IPS DF 6.9 (cell line): ENCODE measurements around the gene KDM2A.
A peak's percentile ranks its signal among the peaks of the same experiment; 100 is the strongest.

Experiments
- DNase-seq: peaks from one replicate; pipeline ENCODE4 v3.0.0-alpha.2; 2013; ENCODE audit warnings: low read depth, low spot score
- H3K27ac ChIP-seq: one replicate; pipeline ENCODE4 v1.5.1; 2013; ENCODE audit warnings: low read length, control low read depth
- H3K27me3 ChIP-seq: 2 replicates; pipeline ENCODE4 v1.6.1; 2013; ENCODE audit warnings: mild to moderate bottlenecking, low read length; ENCODE audit not compliant: control insufficient read depth, insufficient read depth
- H3K36me3 ChIP-seq: 2 replicates; pipeline ENCODE4 v1.6.1; 2013; ENCODE audit warnings: low read length; ENCODE audit not compliant: control insufficient read depth, insufficient read depth
- H3K4me1 ChIP-seq: 2 replicates; pipeline ENCODE4 v1.6.1; 2013; ENCODE audit warnings: low read length; ENCODE audit not compliant: control insufficient read depth, insufficient read depth
- H3K4me3 ChIP-seq: 2 replicates; pipeline ENCODE4 v1.5.1; 2013; ENCODE audit warnings: mild to moderate bottlenecking, low read length
- H3K9me3 ChIP-seq: 2 replicates; pipeline ENCODE4 v1.6.1; 2013; ENCODE audit warnings: low read length, inconsistent platforms; ENCODE audit not compliant: control insufficient read depth, insufficient read depth
- WGBS: extraction: QIAGEN DNeasy Blood & Tissue Kit; methylation state at CpG from one replicate; pipeline ENCODE4 v1.1.7; 2013; ENCODE audit warnings: mixed read lengths, missing lambda C conversion rate; ENCODE audit not compliant: insufficient read length, insufficient coverage; 5-methylcytosine and 5-hydroxymethylcytosine counted together

Gene KDM2A

GRCh38 chr11:67303835-67304411 lies 184.9 kb downstream of the KDM2A start:
- no peaks in the 10 kb centered on the region for H3K9me3 ChIP-seq
- H3K27ac ChIP-seq = no peak overlapping the region
- H3K27me3 ChIP-seq = no peaks in the 10 kb centered on the region
- peaks cover 7% of the 10 kb centered on the region; the same call in 1 of the 2 replicates for H3K4me1 ChIP-seq
- no CpG with 5 or more reads among the region's 43 CpGs for WGBS
- H3K36me3 ChIP-seq = peaks cover 10% of the 10 kb centered on the region
- H3K4me3 ChIP-seq = peak overlapping the region; percentile 98; the same call in 1 of the 2 replicates
- DNase-seq = no peak

DNA sequence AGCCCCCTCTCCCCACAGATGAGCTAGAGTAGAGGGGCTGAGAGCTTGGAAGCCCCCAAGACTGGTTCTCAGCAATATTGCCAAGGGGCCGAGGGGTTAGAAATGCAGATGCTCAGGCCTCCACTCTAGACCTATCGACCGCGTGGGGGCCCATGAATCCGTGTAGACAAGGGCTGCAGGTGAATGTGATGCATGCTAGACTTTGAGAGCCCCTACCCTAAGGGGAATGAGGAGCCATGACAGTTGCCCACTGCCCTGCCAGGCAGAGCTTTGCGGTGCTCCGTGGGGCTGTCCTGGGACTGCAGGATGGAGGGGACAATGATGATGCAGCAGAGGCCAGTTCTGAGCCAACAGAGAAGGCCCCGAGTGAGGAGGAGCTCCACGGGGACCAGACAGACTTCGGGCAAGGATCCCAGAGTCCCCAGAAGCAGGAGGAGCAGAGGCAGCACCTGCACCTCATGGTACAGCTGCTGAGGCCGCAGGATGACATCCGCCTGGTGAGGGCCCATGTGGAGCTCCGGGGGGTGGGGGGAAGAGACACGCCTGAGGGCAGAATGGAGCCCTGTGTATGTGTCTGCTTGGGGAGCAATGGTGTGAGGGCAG lies 185.5 kb downstream of the KDM2A start:
- H3K4me1 ChIP-seq = peaks cover 7% of the 10 kb centered on the region; the same call in 1 of the 2 replicates
- H3K36me3 ChIP-seq = peaks cover 10% of the 10 kb centered on the region

GRCh38 chr11:67306769-67307544 lies 187.9 kb downstream of the KDM2A start:
- no peak overlapping the region for H3K27ac ChIP-seq
- H3K4me1 ChIP-seq = peaks cover 4% of the 10 kb centered on the region; the same call in 1 of the 2 replicates
- H3K9me3 ChIP-seq = no peaks in the 10 kb centered on the region
- no peak for DNase-seq
- no peak overlapping the region for H3K4me3 ChIP-seq
- whole genome bisulfite sequencing = no CpG with 5 or more reads among the region's 19 CpGs
- peaks cover 7% of the 10 kb centered on the region for H3K36me3 ChIP-seq
- no peaks in the 10 kb centered on the region for H3K27me3 ChIP-seq

More for the DNA sequence above, 185.5 kb downstream of the KDM2A start:
- Histone ChIP-seq H3K27me3 (no peaks in the 10 kb centered on the region), H3K4me3 (peak overlapping the region; percentile 98; the same call in 1 of the 2 replicates), H3K27ac (no peak overlapping the region), H3K9me3 (no peaks in the 10 kb centered on the region)
- WGBS = no CpG with 5 or more reads among the region's 14 CpGs
- no peak for DNase-seq

- Histone ChIP-seq H3K27ac (no peak overlapping the region), H3K27me3 (no peaks in the 10 kb centered on the region), H3K9me3 (no peaks in the 10 kb centered on the region), H3K4me1 (peaks cover 4% of the 10 kb centered on the region; the same call in 1 of the 2 replicates), H3K4me3 (no peak overlapping the region), H3K36me3 (peaks cover 7% of the 10 kb centered on the region)
- no peak for DNase-seq
- WGBS = no CpG with 5 or more reads among the region's 12 CpGs
These were observed 188.5 kb downstream of the KDM2A start for GRCh38 chr11:67307545-67308001.
